Measurements from ENCODE around the gene IKZF1.

DNA sequence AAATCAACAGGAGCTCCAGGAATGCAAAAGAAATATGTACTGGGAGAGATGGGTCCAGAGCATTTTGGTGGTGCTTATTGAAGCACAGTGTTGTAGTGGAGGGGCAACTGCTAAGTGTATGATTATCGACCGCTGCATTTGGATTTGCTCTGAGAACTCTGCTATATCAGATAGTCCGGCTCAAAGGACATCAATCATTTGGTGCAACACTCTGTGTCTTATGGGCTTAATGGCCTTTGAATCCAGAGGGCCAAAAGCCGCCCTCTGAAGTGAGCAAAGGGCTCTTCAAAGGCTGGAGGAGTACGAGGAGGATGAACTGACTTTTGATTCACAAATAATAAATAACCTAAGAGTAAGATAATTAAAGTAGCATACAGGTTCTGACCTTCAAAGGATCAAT is 9.4 kb upstream of the IKZF1 start:
- TF ChIP-seq CTCF (IDR thresholded peaks at IDR 0.05) (no peak), POLR2AphosphoS5 (IDR thresholded peaks at IDR 0.05) (no peak), POLR2A (IDR thresholded peaks at IDR 0.05) (no peak)
